HCT116 (cell line): ENCODE measurements around the gene RPRML. TPM values are rescaled to one million over a fixed set of nuclear protein-coding genes. Genes with fewer than 3 reads are reported as not detected.

Source experiments
- ATAC-seq: fragments of 200-7000 bp; cut with Tn5 transposase; 2 replicates; pipeline ENCODE4 v1.9.1; 2020; ENCODE audit warnings: mild to moderate bottlenecking, moderate library complexity
- BruUV-seq: library from RNA; stranded (reverse); fragments of 400-500 nt; replicated peaks from 2 replicates; lab custom pipeline; 2021; lab: Mats Ljungman, UMichigan
- CTCF ChIA-PET: fragments of 300-600 bp; sonication (Branson Sonifier 250); formaldehyde crosslinking; loops from one replicate; lab custom pipeline; 2021; ENCODE audit warnings: antibody characterized with exemption; lab: Charles Lee
- POLR2A ChIA-PET: fragments of 300-600, 350-600 bp; sonication (Branson Sonifier 250); formaldehyde crosslinking; loops from one replicate; lab custom pipeline; 2021; ENCODE audit warnings: antibody characterized with exemption; lab: Charles Lee
- RAD21 ChIA-PET, 2 experiments: fragments of 300-600 bp; sonication (Branson Sonifier 250); formaldehyde crosslinking; loops; one replicate each; lab custom pipeline; 2023; ENCODE audit warnings: low total read pairs in 2 of 2; ENCODE audit not compliant: uncharacterized antibody in 2 of 2, unreplicated experiment in 2 of 2, low non-redundant PET in 1 of 2; lab: Charles Lee
- DNase-seq: peaks from one replicate; pipeline ENCODE4 v3.0.0-alpha.2; 2010; ENCODE audit warnings: low read depth, low spot score
- H2AFZ ChIP-seq: fragments of 200-600 bp; shearing (Covaris generic), sonication (generic); 2 replicates; pipeline ENCODE4 v1.6.1; 2017; ENCODE audit warnings: low read depth, mixed run types, mixed read lengths, antibody characterized with exemption, low read length; ENCODE audit not compliant: poor library complexity, severe bottlenecking
- H3K27ac ChIP-seq: 2 replicates; pipeline ENCODE4 v1.5.1; 2012; ENCODE audit warnings: low read depth, low read length
- H3K27me3 ChIP-seq: fragments of 200-600 bp; sonication (generic); 2 replicates; pipeline ENCODE4 v1.6.1; 2016; ENCODE audit warnings: mixed run types, low read length, mixed read lengths; ENCODE audit not compliant: insufficient read depth
- H3K36me3 ChIP-seq, 2 experiments: fragments of 200-500 bp in 1 of 2; fragments of 200-600 bp in 1 of 2; sonication (Bioruptor generic) in 1 of 2; sonication (generic) in 1 of 2; 2 replicates each; pipeline versions ENCODE4 v1.5.1 to v1.6.1; 2014 to 2016; ENCODE audit warnings: low read length in 2 of 2, inconsistent platforms in 1 of 2, mixed read lengths in 1 of 2, mixed run types in 1 of 2; ENCODE audit not compliant: insufficient read depth in 2 of 2, control insufficient read depth in 1 of 2
- H3K4me1 ChIP-seq, 2 experiments: fragments of 200-600 bp in 1 of 2; sonication (generic) in 1 of 2; 2 replicates each; pipeline versions ENCODE4 v1.5.1 to v1.6.1; 2012 to 2017; ENCODE audit warnings: low read length in 2 of 2, inconsistent platforms in 1 of 2, mild to moderate bottlenecking in 1 of 2, mixed read lengths in 1 of 2, mixed run types in 1 of 2, moderate library complexity in 1 of 2; ENCODE audit not compliant: insufficient read depth in 2 of 2, control insufficient read depth in 1 of 2
- H3K4me2 ChIP-seq: fragments of 200-600 bp; sonication (generic); 2 replicates; pipeline ENCODE4 v1.6.1; 2017; ENCODE audit warnings: mixed run types, low read length, mixed read lengths
- H3K4me3 ChIP-seq, 2 experiments: fragments of 200-600 bp in 1 of 2; sonication (generic) in 1 of 2; replicated peaks in 1 of 2; 2 replicates each; pipeline ENCODE4 v1.5.1; 2011 to 2016; ENCODE audit warnings: low read length in 2 of 2, control low read depth in 1 of 2, low read depth in 1 of 2, mild to moderate bottlenecking in 1 of 2, mixed read lengths in 1 of 2, mixed run types in 1 of 2
- H3K79me2 ChIP-seq: fragments of 200-600 bp; sonication (generic); 2 replicates; pipeline ENCODE4 v1.6.1; 2017; ENCODE audit warnings: mild to moderate bottlenecking, mixed run types, low read length, moderate library complexity, mixed read lengths; ENCODE audit not compliant: insufficient read depth
- H3K9ac ChIP-seq: fragments of 200-600 bp; sonication (generic); 2 replicates; pipeline ENCODE4 v1.6.1; 2016; ENCODE audit warnings: low read length, mixed read lengths
- H3K9me2 ChIP-seq: fragments of 200-600 bp; sonication (generic), shearing (Covaris generic); 2 replicates; pipeline ENCODE4 v1.6.1; 2017; ENCODE audit warnings: mixed run types, mild to moderate bottlenecking, moderate library complexity; ENCODE audit not compliant: insufficient read depth
- H3K9me3 ChIP-seq, 2 experiments: fragments of 200-500 bp in 1 of 2; fragments of 200-600 bp in 1 of 2; sonication (Bioruptor generic) in 1 of 2; sonication (generic) in 1 of 2; 2 replicates each; pipeline ENCODE4 v1.6.1; 2014 to 2017; ENCODE audit warnings: low read length in 2 of 2, mixed read lengths in 2 of 2, inconsistent platforms in 1 of 2, low read depth in 1 of 2, mild to moderate bottlenecking in 1 of 2, mixed run types in 1 of 2, moderate library complexity in 1 of 2; ENCODE audit not compliant: control insufficient read depth in 1 of 2, insufficient read depth in 1 of 2
- H4K20me1 ChIP-seq: fragments of 200-600 bp; sonication (generic), shearing (Covaris generic); 2 replicates; pipeline ENCODE4 v1.6.1; 2017; ENCODE audit warnings: mixed run types, mild to moderate bottlenecking, moderate library complexity; ENCODE audit not compliant: insufficient read depth
- MAX ChIP-seq: IDR thresholded peaks from 2 replicates; pipeline ENCODE4 v1.6.1; 2012
- POLR2A ChIP-seq: IDR thresholded peaks from 2 replicates; pipeline ENCODE4 v1.7.0; 2011; ENCODE audit warnings: borderline replicate concordance; ENCODE audit not compliant: insufficient read depth, insufficient read length; ENCODE audit errors: extremely low read depth
- SRF ChIP-seq: IDR thresholded peaks from 2 replicates; pipeline ENCODE4 v1.6.1; 2012; ENCODE audit warnings: low read depth
- ZNF274 ChIP-seq: fragments of 200-500 bp; sonication (Bioruptor generic); IDR thresholded peaks from 2 replicates; pipeline ENCODE4 v1.6.1; 2014; ENCODE audit warnings: mild to moderate bottlenecking, low read depth, low read length, inconsistent platforms
- intact Hi-C: fragments of 100-400 bp; cut with micrococcal nuclease; formaldehyde crosslinking; loops from 2 replicates; pipeline ENCODE4 v1.10.0; 2022
- total RNA-seq: library from RNA; stranded (reverse); gene quantifications from one replicate; pipeline ENCODE4 v1.2.1, GENCODE V29; 2021; ENCODE audit not compliant: unreplicated experiment
- TF ChIP-seq, protein P1 (sequence below), 3 experiments: fragments of 200-600 bp in 1 of 3; sonication (generic) in 1 of 3; IDR thresholded peaks in 2 of 3; conservative IDR thresholded peaks in 1 of 3; 2 replicates each; pipeline ENCODE4 v1.5.1; 2012 to 2017; ENCODE audit warnings: low read depth in 2 of 3, low read length in 2 of 3, antibody characterized with exemption in 1 of 3, borderline replicate concordance in 1 of 3, control low read depth in 1 of 3, mild to moderate bottlenecking in 1 of 3, mixed read lengths in 1 of 3, mixed run types in 1 of 3, moderate library complexity in 1 of 3; ENCODE audit not compliant: insufficient read depth in 1 of 3

The RPRML gene
- total RNA-seq, 1 experiment from 2014 or later = not detected

DNA sequence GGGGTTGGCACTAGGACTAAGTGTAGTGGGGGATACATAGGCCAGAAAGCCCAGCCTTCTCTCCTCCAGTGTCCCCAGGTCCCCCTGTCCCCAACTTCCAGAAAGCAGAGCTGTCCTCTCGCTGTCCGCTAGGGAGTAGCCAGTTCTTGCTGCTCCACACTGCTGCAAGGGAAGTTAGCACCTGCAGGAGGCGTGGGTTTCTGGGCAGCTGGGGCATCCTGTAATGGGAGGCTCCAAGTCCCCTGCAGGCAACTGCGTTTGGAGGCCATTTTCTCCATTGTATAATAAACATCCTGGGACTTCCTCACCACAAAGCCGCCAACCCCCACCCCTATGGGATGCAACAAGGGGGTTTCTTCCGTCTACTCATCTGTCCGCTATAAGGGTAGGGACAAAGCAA lies 1.7 kb downstream of the RPRML start:
- intact Hi-C loops = no loop called here
- no peak for DNase-seq
- ChIA-PET CTCF (interaction anchor here (1.9 kb wide), 1 partner anchor 10 kb away, joined by 5 read pairs; no protein-coding TSS in a partner anchor), RAD21 (no interaction called here), POLR2A (no interaction called here)
- Histone ChIP-seq H3K4me2 (no peak overlapping the region), H4K20me1 (no peaks in the 10 kb centered on the region), H3K36me3 (no peaks in the 10 kb centered on the region), H3K9me2 (no peaks in the 10 kb centered on the region), H3K27me3 (no peaks in the 10 kb centered on the region), H3K4me3 (no peak overlapping the region), H3K9me3 (no peaks in the 10 kb centered on the region), H3K9ac (no peak overlapping the region), H2AFZ (no peak overlapping the region), H3K79me2 (no peaks in the 10 kb centered on the region), H3K27ac (no peak overlapping the region), H3K4me1 (peaks cover 8 to 18% of the 10 kb centered on the region in 2 experiments; a peak in 3 of 4 replicates)
- TF ChIP-seq MAX (no peak), ZNF274 (no peak)
- TF ChIP-seq, protein P1, sequence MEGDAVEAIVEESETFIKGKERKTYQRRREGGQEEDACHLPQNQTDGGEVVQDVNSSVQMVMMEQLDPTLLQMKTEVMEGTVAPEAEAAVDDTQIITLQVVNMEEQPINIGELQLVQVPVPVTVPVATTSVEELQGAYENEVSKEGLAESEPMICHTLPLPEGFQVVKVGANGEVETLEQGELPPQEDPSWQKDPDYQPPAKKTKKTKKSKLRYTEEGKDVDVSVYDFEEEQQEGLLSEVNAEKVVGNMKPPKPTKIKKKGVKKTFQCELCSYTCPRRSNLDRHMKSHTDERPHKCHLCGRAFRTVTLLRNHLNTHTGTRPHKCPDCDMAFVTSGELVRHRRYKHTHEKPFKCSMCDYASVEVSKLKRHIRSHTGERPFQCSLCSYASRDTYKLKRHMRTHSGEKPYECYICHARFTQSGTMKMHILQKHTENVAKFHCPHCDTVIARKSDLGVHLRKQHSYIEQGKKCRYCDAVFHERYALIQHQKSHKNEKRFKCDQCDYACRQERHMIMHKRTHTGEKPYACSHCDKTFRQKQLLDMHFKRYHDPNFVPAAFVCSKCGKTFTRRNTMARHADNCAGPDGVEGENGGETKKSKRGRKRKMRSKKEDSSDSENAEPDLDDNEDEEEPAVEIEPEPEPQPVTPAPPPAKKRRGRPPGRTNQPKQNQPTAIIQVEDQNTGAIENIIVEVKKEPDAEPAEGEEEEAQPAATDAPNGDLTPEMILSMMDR (IDR thresholded peaks at IDR 0.05 in 2 of 3, conservative IDR thresholded peaks at IDR 0.05 in 1 of 3; ENCODE audit: borderline replicate concordance in 1 of 3, insufficient read depth in 1 of 3, low read depth in 2 of 3, low read length in 2 of 3) = peak in 2 of 3 experiments; percentile 23 to 30; a peak in 3 of 6 replicates
- ATAC-seq = peak; percentile 44
- BruUV-seq = no TSS peak

DNA sequence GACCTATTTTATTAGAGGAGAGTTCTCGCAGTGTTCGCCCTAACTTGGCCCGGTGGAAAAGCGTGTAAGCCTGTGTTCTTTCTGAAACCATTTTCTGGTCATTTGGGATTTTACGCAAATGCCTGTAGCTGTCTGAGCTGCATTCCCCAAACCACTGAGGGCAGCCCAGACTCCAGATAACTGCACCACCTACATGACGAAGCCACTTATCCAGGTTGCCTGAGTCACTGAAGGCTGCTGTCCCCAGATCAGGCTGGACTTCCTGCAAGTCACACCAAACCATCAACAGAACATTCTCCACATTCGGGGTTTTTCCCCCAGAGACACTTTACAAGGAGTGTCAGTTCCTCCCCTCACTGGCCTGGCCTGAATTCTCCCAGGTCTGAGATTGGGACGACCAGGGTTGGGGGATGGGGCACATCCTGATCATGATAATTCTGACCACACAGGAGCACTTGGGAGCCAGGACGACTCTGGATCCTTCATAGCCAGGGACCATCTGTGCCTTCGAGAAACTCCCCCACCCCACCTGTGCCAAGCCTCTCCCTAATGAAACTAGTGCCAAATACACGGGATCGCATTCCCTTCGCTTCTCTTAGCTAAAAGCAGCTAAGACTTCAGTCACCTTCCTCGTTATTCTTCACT lies 2.3 kb downstream of the RPRML start:
- CTCF ChIA-PET = interaction anchor here (1.6 to 1.9 kb wide), 2 partner anchors 10 to 34 kb away, joined by 3 to 5 read pairs; no protein-coding TSS in a partner anchor
- RAD21 ChIA-PET = no interaction called here
- Histone ChIP-seq H3K9me3 (no peaks in the 10 kb centered on the region), H3K4me1 (peaks cover 8 to 18% of the 10 kb centered on the region in 2 experiments; a peak in 3 of 4 replicates)
- TF ChIP-seq SRF (no peak), POLR2A (no peak)
- TF ChIP-seq, protein P1 (IDR thresholded peaks at IDR 0.05 in 2 of 3, conservative IDR thresholded peaks at IDR 0.05 in 1 of 3; ENCODE audit: borderline replicate concordance in 1 of 3, insufficient read depth in 1 of 3, low read depth in 2 of 3, low read length in 2 of 3) = peak in 2 of 3 experiments; percentile 11 to 28; a peak in 2 of 6 replicates
- TF ChIP-seq, all 23 proteins: peak for 1
- no peak overlapping the region for H3K9ac ChIP-seq
- DNase-seq = no peak
- BruUV-seq = no TSS peak
- intact Hi-C loops = no loop called here
- POLR2A ChIA-PET = no interaction called here
- no peaks in the 10 kb centered on the region for H3K27me3 ChIP-seq
- no peak overlapping the region for H3K4me3 ChIP-seq
- H3K36me3 ChIP-seq = no peaks in the 10 kb centered on the region
- peak; percentile 26; the same call in 1 of the 2 replicates for ATAC-seq
- H3K79me2 ChIP-seq = no peaks in the 10 kb centered on the region
- H2AFZ ChIP-seq = no peak overlapping the region
- no peak overlapping the region for H3K27ac ChIP-seq
- no peaks in the 10 kb centered on the region for H4K20me1 ChIP-seq
- no peak overlapping the region for H3K4me2 ChIP-seq
- no peaks in the 10 kb centered on the region for H3K9me2 ChIP-seq
